GM21825 (cell line): ENCODE measurements around the gene UBE2D2.
"Not testable (repeated sequence)": the region's sequence is repeated elsewhere in the genome, so short reads cannot be mapped to it uniquely, and the experiment has no call there.

Experiments
- ATAC-seq: cut with Tn5 transposase; IDR thresholded peaks from one replicate; pipeline ENCODE4 v1.9.1; 2021; ENCODE audit warnings: mild to moderate bottlenecking, moderate library complexity; ENCODE audit not compliant: unreplicated experiment

Gene UBE2D2

GRCh38 chr5:139560752-139561654 lies at the start of gene UBE2D2:
TSS of gene UBE2D2 (plus strand) at chr5:139561339. CDS start at chr5:139561792, 453 bp downstream.
- peak; percentile 81 for ATAC-seq

GRCh38 chr5:139512786-139513390 lies 48.3 kb upstream of the UBE2D2 start:
- ATAC-seq, result no peak

DNA sequence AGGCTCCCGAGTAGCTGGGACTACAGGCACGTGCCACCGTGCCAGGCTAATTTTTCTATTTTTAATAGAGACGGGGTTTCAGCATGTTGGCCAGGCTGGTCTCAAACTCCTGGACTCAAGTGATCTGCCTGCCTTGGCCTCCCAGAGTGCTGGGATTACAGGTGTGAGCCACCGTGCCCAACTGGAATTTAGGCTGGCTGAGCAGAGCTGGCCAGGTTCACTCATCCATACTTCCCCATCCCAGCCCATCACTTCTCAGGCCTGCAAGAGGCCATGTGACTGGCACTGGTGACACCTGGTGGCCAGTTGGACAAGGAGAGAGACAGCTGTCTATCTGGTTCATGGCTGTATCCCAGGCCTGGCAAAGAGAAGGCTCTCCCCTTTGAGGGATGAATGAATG lies 47.7 kb upstream of the UBE2D2 start:
- ATAC-seq, result peak; percentile 48

- peak; percentile 10 for ATAC-seq
These were observed 47.2 kb upstream of the UBE2D2 start for GRCh38 chr5:139513852-139514485.

GRCh38 chr5:139514486-139514856 lies 46.7 kb upstream of the UBE2D2 start:
- ATAC-seq, result no peak

- peak; percentile 84 for ATAC-seq
These were observed 43.2 kb upstream of the UBE2D2 start for GRCh38 chr5:139517683-139518564.

DNA sequence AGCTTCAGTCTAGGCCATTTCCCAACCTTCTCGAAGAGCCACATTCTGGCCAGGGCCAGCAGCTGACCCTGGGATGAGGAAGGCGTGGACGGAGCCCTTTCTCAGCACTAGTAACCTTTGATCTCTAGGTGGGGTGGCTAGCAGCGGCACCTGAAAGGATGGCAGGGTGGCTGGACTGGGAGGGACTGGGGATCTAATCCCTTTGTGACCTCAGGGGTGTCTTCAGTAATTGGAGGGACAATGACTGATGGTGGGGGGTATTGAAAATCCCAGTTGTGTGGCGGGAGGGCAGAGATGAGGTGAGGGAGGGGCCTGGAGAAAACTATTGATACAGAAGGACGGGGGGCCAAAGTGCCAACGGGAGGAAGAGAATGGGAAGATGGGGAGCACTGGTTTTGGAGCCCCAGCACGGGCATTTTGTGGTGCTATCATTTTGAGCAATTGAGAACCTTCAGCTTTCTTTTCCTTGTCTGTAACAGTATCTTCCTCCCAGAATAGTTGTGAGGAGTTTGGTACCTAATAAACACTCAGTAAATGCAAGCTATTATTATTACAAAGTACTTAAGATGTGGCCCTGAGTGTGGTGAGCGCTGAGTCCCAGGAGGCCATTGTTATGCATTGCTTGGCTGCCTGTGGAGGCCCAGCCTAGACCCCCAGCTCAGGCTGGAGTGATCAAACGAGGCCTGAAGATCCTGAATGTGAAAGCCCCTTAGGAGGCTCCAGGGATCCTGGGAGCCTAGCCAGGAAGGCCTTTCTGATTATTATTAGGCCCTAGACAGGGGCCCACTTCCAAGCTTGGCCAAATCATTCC lies 37.3 kb upstream of the UBE2D2 start:
- ATAC-seq, result no peak

DNA sequence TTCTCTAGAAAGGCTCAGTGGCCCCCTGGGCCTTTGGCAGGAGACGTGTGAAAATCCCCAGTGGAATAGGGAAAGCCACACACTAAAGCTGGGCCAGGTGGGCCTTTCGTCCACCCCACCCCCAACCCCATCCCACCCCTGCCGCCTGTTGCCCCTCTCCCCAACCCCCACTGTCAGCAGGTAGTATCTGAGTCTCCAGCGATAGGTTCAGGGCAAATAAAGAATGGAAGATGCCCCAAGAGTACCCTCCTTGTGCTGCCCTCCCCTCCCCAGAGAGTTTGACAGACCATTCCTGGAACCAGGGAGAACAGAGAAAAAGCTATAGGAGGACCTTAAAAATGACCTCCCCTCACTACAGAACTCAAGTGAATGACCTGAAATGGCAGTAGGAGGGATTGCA lies 36.7 kb upstream of the UBE2D2 start:
- no peak for ATAC-seq

DNA sequence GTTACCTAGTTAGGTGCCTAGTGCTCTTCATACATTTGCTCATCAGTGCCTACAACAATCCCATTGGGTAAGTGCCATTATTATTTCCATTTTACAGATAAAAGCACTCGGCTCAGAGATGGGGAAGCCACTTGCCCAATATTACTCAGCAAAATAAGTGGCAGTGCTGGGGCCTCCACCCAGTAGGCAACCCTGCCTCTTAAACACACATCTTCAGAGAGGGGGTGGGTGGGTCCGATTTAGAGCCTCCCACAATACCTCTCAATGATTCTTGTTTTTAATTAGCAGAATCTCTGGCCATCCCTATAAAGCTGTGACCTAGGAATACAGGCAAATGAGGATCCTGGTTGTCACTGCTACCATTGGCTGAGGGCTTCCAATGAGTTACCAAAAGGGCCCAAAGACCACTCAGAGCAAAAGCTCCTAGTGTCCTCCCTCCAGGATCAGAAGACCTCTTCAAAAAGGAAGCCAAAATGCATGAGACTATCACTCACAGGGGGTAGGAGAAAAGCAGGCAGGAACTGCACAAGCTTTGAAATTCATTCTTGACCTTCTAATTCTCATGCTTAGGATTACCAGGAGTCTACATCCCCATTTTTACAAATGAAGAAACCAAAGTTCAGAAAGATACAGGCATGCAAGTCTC lies 36.1 kb upstream of the UBE2D2 start:
- peak; percentile 43 for ATAC-seq

DNA sequence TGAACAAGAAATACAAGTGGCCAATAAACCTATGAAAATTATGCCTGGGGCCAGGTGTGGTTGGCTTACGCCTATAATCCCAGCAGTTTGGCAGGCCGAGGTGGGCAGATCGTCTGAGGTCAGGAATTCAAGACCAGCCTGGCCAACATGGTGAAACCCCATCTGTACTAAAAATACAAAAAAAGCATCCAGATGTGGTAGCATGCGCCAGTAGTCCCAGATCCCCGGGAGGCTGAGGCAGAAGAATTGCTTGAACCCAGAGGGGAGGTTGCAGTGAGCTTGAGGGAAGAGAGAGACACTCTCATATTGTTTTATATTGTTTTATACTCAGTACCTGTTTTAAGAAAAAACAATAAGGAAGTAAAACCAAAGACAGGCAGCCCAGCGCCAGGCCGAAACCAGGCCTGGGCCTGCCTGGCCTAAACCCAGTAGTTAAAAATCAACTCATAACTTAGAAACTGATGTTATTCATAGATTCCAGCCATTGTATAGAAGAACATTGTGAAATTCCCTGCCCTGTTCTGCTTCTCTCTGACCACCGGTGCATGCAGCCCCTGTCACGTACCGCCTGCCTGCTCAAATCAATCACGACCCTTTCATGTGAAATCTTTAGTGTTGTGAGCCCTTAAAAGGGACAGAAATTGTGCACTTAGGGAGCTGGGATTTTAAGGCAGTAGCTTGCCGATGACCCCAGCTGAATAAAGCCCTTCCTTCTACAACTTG lies 35.4 kb upstream of the UBE2D2 start:
- peak; percentile 32 for ATAC-seq

DNA sequence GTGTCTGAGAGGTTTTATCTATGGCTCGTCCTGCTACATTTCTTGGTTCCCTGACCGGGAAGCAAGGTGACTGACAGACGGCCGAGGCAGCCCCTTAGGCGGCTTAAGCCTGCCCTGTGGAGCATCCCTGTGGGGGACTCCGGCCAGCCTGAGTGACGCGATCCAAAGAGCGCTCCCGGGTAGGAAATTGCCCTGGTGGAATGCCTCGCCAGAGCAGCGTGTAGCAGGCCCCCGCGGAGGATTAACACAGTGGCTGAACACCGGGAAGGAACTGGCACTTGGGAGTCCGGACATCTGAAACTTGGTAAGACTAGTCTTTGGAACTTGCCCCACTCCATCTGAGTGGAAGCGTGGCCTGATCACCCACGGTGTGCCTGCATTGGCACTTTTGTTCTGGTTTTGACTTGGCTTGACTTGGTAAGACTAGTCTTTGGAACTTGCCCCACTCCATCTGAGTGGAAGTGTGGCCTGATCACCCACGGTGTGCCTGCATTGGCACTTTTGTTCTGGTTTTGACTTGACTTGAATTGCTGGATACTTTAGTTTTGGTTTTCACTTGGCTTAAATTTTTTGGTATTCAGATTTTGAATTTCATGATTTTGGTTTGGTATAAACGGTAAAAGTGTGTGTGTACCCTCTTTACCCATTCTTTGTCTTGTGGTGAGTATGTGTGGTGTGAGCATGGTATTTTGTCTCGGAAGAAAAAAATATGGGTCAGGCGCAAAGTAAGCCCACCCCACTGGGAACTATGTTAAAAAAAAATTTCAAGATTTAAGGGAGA lies 34.6 kb upstream of the UBE2D2 start:
- not testable (repeated sequence) for ATAC-seq

GRCh38 chr5:139527090-139527470 lies 34.1 kb upstream of the UBE2D2 start:
- ATAC-seq, result not testable (repeated sequence)

GRCh38 chr5:139527896-139528467 lies 33.2 kb upstream of the UBE2D2 start:
- ATAC-seq, result not testable (repeated sequence)

- not testable (repeated sequence) for ATAC-seq
These were observed 32.4 kb upstream of the UBE2D2 start for GRCh38 chr5:139528695-139529094.

- ATAC-seq, result not testable (repeated sequence)
These were observed 31.1 kb upstream of the UBE2D2 start for GRCh38 chr5:139530079-139530478.

DNA sequence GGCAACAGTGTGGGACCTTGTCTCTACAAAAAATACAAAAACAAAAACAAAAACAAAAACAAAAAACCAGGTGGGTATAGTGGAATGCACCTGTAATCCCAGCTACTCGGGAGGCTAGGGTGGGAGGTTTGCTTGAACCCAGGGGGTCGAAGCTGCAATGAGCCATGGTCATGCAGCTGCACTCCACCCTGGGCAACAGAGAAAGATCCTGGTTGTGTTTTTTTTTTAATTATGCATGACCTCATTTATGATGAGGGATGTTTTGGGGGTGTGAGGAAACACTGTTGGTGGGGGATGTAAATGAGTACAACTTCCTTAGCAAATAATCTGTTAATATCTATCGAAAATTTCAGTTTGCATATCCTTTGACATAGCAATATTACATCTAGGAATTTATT lies 29.4 kb upstream of the UBE2D2 start:
- no peak for ATAC-seq

DNA sequence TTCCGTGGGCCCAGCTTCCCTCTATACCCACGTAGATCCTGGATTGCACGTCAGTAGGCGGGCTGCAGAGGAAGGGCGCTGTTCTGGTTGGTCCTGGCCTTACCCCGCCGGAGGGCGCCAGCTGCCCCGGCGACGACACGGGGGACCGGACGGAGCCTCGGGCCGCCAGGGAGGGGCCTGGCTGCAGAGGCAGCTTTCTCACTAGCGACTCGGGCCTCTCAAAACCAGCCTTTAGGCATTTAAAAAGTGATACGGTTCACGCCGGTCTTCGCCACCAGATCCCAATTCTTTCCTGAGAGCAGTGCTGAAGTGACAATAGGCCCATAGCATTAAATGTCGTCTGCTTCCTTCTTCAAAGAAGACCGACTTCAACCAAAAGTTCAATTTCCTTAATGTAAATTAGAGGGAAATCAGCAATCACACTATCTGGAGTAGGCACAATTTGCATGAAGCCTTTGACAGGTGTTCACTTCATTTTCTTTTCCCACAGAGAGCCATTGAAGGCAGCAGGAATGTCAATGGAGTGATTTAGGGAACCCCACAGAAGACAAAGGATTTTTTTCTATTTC lies 17.6 kb upstream of the UBE2D2 start:
- peak; percentile 94 for ATAC-seq
